GM21515 (cell line): Measurements from ENCODE around the gene ZCCHC3.
"Not testable (repeated sequence)": the region's sequence is repeated elsewhere in the genome, so short reads cannot be mapped to it uniquely, and the experiment has no call there.

Experiments used
- ATAC-seq: cut with Tn5 transposase; IDR thresholded peaks from one replicate; pipeline ENCODE4 v1.9.1; 2021; ENCODE audit not compliant: unreplicated experiment

ZCCHC3 gene

DNA sequence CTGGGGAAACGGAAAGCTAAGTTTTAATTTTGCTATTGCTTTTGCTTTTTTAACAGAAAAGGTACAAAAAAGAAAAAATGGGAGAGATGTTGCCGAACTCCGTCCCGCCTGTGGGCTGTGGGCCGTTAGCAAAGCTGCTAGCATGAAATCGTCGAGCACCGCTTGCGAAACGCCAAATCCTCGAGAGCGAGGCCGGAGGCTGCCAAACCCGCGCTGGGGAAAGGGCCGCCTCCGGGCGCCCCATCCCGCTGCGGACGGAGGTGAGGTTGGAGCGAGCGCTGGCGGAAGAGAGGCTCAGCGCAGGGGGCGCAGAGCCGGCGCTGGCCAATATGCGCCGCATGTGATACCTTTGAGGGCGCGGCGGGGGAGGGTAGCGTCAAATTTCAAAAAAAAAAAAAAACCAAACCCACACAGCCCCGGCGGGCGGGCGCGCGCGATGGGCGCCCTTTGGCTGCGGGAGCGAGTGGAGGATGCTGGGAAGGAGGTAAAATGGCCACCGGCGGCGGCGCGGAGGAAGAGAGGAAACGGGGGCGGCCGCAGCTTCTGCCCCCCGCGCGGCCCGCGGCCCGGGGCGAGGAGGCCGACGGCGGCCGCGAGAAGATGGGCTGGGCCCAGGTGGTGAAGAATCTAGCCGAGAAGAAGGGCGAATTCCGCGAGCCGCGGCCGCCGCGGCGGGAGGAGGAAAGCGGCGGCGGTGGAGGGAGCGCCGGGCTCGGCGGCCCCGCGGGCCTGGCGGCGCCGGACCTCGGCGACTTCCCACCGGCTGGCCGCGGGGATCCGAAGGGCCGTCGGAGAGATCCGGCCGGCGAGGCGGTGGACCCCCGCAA is at the start of gene ZCCHC3:
ZCCHC3 (plus strand) TSS at position 473 of the 827 bp plus-strand sequence; CDS start at position 490, 17 bp downstream.
- peak; percentile 67 for ATAC-seq

- no peak for ATAC-seq
Measured at GRCh38 chr20:251354-251753, 46.0 kb upstream of the ZCCHC3 start.

GRCh38 chr20:252801-253200 is 44.6 kb upstream of the ZCCHC3 start:
- ATAC-seq = no peak

- ATAC-seq = not testable (repeated sequence)
Measured at GRCh38 chr20:253447-253846, 43.9 kb upstream of the ZCCHC3 start.

- ATAC-seq = no peak
Measured at GRCh38 chr20:257419-257818, 40.0 kb upstream of the ZCCHC3 start, which contains the start of gene DEFB132. DEFB132 (plus strand) TSS chr20:257724; CDS start chr20:257779, 55 bp downstream.

GRCh38 chr20:258269-258858 is 39.0 kb upstream of the ZCCHC3 start:
- ATAC-seq = no peak

GRCh38 chr20:258963-259362 is 38.4 kb upstream of the ZCCHC3 start:
- ATAC-seq = no peak

- no peak for ATAC-seq
Measured at GRCh38 chr20:259981-260380, 37.4 kb upstream of the ZCCHC3 start.

DNA sequence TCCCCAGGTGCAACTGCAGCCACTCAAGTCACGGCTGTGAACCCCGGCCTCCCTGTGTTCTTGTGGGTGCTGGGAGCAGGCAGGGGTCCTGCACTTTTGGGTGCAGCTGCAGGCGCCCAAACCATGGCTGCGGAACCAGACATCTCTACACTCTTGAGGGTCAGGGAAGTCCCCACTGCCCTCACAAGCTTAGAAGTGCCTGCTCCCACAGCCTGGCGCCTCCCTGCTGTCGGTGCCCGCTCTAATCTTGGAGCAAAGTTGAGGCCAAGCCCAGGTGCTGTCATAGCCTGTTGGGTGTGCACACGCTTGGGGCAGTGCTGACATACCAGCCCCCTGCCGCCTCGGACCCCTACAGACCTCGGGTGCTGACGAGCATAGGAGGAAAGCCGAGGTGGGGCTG is 33.7 kb upstream of the ZCCHC3 start:
- no peak for ATAC-seq

GRCh38 chr20:266596-267562 is 30.5 kb upstream of the ZCCHC3 start:
- ATAC-seq = peak; percentile 87

GRCh38 chr20:270517-270916 is 26.9 kb upstream of the ZCCHC3 start:
- ATAC-seq = no peak

GRCh38 chr20:271069-271468 is 26.3 kb upstream of the ZCCHC3 start:
- no peak for ATAC-seq

DNA sequence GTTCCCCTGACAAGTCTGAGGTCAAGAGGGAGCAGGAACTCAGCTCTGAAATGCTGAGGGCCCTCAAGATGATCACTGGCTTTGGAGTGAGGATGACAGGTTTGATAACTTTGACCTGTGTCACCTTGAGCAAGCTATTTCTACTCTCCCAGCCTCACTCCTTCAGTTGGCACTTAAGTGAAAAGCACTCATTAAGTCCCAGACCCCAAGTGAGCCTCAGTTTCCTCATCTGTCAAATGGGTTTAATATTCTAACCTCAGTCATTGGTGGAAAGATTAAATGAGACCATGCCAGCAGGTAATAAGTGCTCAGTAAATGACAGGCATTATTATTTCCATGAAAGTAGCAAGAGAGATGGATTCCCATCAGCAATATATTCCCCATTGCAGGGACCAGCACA is 25.8 kb upstream of the ZCCHC3 start:
- ATAC-seq = no peak

GRCh38 chr20:272718-273117 is 24.7 kb upstream of the ZCCHC3 start:
- ATAC-seq = no peak

- no peak for ATAC-seq
Measured at GRCh38 chr20:273884-274283, 23.5 kb upstream of the ZCCHC3 start.

- ATAC-seq = no peak
Measured at GRCh38 chr20:275791-276190, 21.6 kb upstream of the ZCCHC3 start.

DNA sequence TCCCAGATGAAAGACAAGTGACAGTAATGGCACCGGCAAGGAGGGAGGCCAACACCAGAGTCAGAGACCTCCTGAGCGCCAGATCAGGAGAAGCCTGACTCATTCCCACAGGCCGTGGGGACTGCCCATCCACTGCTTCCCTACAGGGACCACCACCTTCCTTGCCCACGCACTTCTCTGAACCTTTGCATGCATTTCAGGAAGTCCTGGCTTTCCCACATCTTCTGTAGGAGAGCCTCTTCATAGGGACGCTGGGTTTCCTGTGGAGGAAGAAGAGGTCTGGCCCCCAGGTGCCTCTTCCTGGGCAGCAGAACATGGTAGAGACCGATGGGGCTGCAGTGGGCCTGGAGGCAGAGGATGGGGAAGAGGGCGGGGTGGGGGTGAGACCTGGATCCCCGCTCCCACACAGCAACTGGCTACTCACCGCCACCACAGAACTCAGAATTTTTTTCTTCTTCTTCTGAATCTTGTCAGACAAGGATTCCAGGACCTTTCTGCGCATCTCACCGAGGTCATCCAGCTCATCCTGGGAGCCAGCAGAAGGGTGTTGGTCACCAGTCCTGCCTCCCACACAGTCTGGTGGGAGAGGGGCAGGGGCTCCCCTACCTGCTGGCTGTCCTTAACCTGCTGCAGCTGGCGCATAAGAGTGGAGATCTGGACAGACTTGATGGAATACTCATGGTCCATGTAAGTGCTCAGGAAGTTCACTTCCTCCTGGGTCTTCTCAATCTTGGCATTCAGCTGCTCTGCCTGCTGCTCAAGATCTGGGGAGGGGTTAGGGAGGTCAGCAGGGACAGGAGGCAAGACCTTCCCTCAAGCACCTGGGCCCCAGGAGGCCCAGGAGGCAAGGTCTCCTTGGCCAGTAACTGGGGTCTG is 20.5 kb upstream of the ZCCHC3 start:
- ATAC-seq = no peak

GRCh38 chr20:277496-277781 is 19.9 kb upstream of the ZCCHC3 start:
- ATAC-seq = no peak

DNA sequence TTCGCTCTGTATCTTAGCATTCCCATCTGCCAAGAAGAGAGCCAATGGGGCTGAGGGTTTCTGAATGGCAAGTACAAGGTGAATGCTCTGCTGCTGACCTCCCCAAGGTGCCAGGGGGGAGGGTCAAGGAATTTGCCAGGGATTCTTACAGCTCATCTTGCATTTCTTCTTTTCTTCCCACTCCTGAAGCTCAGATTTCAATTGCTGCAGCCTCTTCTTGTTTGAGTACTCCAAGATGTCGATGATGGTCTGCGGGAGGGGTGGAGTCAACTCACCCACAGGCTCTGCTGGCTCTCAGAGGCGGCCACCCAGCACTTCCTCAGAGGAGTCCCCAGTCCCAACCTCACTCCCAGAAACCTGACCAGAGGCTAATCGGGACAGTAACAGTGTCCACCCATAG is 19.2 kb upstream of the ZCCHC3 start:
- no peak for ATAC-seq
